Measurements from ENCODE around the gene RRBP1. TPM values are rescaled to one million over a fixed set of nuclear protein-coding genes. Genes with fewer than 3 reads are reported as not detected.
A peak's percentile ranks its signal among the peaks of the same experiment; 100 is the strongest.

The RRBP1 gene
- total RNA-seq, 2 donors from 2014 or later = 113 to 134 TPM

DNA sequence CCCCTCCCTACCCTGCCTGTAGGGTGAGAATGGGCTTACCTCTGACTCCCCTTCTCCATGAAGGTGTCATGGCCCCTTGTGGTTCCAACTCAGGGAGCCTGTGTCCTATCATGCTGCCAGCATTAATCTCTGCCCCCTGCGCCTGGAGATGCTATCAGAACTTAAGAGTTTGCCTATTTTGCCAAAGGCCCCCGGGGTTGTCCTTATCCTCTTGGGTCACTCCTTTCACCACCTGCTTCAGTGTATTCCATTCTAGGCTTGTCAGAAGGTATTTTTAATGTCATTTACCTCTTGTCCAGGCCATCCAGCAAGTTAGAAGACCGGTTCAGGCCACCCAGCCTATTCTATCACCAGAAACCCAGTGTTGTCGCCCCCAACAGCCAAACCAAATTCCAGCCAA, 10.5 kb downstream of the RRBP1 start:
- peaks cover 54 to 58% of the 10 kb centered on the region in 2 donors for H3K4me1 Mint-ChIP-seq (ENCODE audit: low read depth in 2 of 2)
- peaks cover 16% of the 10 kb centered on the region for H3K36me3 Mint-ChIP-seq
- ATAC-seq = no peak
- no peak for DNase-seq (ENCODE audit: low spot score)
- no peak overlapping the region for H3K27ac Mint-ChIP-seq
- no peaks in the 10 kb centered on the region for H3K9me3 Mint-ChIP-seq
- H3K4me3 Mint-ChIP-seq = no peak overlapping the region
- no peaks in the 10 kb centered on the region for H3K27me3 Mint-ChIP-seq

DNA sequence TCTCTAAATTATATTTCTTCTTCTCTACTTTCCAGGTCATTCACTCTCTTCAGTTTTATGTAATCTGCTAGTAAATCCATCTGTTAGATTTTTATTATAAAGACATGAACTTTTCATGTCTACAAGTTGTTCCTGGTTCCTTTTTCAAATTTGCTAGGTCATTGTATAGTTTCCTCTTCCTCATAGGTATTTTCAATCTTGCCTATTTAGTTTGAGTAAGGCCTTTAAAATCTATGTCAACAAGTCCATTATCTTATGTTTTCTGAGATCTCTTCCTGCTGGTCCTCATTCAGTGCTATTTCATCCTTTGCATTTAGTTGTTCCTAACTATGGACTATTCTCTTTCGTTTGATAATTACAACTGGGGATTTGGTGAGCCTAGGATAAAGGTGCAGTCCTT, 11.0 kb downstream of the RRBP1 start:
- DNase-seq (ENCODE audit: low spot score) = no peak
- Mint-ChIP-seq H3K36me3 (peaks cover 16% of the 10 kb centered on the region), H3K27ac (no peak overlapping the region), H3K27me3 (no peaks in the 10 kb centered on the region), H3K4me3 (no peak overlapping the region), H3K4me1 (ENCODE audit: low read depth in 2 of 2) (peaks cover 58 to 61% of the 10 kb centered on the region in 2 donors), H3K9me3 (no peaks in the 10 kb centered on the region)
- ATAC-seq = no peak

DNA sequence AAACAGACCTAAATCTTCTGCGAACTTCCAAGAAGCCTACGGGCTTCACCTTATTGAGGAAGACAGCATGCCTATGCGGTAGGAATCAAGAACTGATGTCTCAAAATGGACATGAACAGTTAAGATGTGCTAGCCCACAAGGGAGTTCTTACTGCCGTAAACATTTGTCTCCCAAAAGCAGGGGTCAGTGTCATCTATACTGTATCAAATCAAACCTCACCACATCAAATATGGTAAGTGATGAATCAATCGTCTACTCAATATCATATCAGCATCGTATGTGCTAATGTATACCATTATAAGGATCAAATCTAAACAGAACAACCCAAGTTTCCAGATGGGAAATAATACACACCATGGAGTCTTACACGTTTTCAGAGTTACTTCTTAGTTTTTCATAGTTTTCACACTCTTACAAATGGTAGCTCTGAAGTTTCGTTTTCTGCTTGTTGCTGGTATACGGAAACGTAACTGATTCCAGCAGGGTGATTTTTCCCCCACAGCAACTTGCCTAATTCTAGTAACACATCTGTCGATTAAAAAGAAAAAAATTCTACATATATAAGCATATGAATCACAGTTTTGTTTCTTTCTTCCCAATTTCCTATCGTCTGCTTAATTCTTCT, 12.6 kb downstream of the RRBP1 start:
- H3K36me3 Mint-ChIP-seq = peaks cover 16% of the 10 kb centered on the region
- H3K27ac Mint-ChIP-seq = no peak overlapping the region
- no peaks in the 10 kb centered on the region for H3K9me3 Mint-ChIP-seq
- DNase-seq (ENCODE audit: low spot score) (no peak), ATAC-seq (no peak)
- H3K27me3 Mint-ChIP-seq = no peaks in the 10 kb centered on the region
- no peak overlapping the region for H3K4me3 Mint-ChIP-seq
- H3K4me1 Mint-ChIP-seq (ENCODE audit: low read depth in 2 of 2) = peaks cover 56 to 68% of the 10 kb centered on the region in 2 donors

DNA sequence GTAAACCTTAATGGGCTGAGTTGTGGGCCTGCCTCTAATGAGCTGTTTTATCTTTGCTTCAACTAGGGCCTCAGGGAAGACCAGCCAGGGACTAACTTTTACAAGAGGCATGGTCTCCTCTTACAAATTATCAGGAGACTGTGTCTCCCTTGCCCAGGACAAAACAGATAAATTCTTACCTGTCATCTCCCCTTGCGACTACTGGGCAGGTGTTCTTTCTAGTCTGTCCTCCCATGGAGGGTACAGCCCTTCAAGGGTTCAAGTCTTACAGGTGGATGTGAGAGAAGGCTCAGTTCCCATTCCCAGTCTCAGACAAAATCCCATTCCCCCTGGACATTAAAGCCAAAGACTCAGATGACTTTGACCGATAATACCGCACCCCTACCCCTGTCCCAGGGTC, 13.6 kb downstream of the RRBP1 start:
- H3K27me3 Mint-ChIP-seq = no peaks in the 10 kb centered on the region
- H3K36me3 Mint-ChIP-seq = peaks cover 16% of the 10 kb centered on the region
- no peak for DNase-seq (ENCODE audit: low spot score)
- no peaks in the 10 kb centered on the region for H3K9me3 Mint-ChIP-seq
- peaks cover 60 to 74% of the 10 kb centered on the region in 2 donors for H3K4me1 Mint-ChIP-seq (ENCODE audit: low read depth in 2 of 2)
- ATAC-seq = no peak
- peak overlapping the region in 1 of 2 donors; percentile 62 for H3K27ac Mint-ChIP-seq
- H3K4me3 Mint-ChIP-seq = no peak overlapping the region

DNA sequence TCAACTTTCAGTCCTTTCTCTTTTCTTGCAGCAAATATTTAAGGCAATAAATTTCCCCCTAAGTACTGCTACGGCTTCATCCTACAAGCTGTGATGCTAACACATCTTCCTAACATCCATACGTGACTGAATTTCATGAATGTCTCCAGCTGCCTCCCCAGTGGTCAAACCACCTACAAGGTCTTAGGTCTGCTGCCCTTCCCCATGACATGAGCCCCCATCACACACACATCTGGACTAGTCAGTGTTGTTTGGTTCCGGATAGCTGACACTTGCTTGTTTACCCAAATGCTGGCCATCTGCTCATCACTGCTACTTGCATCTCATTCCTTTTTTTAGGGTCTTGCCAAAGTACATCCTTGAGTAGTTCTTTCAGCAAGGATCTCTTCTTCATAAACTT, 14.6 kb downstream of the RRBP1 start:
- no peak for ATAC-seq
- H3K4me3 Mint-ChIP-seq = no peak overlapping the region

DNA sequence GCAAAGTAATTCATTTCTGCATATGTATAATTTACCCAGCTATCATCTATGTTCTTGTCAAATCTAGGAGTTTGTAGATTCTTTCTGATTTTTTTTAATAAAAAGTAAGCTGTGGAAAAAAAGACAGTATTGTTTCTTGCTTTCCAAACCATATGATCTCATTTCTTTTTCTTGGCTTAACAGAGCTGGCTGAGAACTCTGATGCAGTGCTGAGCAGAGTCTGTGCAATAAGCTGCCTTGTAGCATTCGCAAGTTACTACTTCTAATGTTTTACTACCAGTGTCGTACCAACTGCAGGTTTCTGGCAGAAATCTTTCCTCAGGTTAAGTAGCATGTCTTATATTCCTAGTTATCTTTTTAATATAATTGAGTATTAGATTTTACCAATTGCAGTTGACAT, 15.6 kb downstream of the RRBP1 start:
- no peak for DNase-seq (ENCODE audit: low spot score)
- Mint-ChIP-seq H3K4me3 (no peak overlapping the region), H3K4me1 (ENCODE audit: low read depth in 2 of 2) (peaks cover 70 to 84% of the 10 kb centered on the region in 2 donors), H3K9me3 (no peaks in the 10 kb centered on the region), H3K36me3 (peaks cover 16% of the 10 kb centered on the region), H3K27me3 (no peaks in the 10 kb centered on the region), H3K27ac (peak overlapping the region; percentile 93 to 96)
- ATAC-seq = no peak

More for the DNA sequence above, 14.6 kb downstream of the RRBP1 start:
- Mint-ChIP-seq H3K27me3 (no peaks in the 10 kb centered on the region), H3K27ac (peak overlapping the region; percentile 16 to 62), H3K36me3 (peaks cover 16% of the 10 kb centered on the region), H3K9me3 (no peaks in the 10 kb centered on the region), H3K4me1 (ENCODE audit: low read depth in 2 of 2) (peaks cover 64 to 77% of the 10 kb centered on the region in 2 donors)
- no peak for DNase-seq (ENCODE audit: low spot score)

DNA sequence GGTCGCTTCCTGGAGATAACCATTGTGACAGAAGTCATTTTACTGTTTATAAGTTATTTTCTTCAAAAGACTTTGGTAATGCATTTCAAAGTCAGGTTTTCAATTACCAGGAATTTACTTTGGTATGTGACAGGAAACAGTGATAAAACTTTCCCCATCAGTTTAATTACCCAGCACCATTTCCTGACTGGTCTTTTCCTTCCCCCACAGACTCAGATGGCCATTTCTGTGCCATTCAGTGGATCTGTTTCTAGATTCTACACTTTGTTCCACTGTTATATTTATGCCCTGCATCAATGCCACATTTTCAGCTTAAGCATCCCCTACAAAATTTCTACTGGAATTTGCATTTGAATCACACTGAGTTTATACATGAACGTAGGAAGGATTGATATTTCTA, 16.3 kb downstream of the RRBP1 start:
- peaks cover 68 to 84% of the 10 kb centered on the region in 2 donors for H3K4me1 Mint-ChIP-seq (ENCODE audit: low read depth in 2 of 2)
- no peak for DNase-seq (ENCODE audit: low spot score)
- ATAC-seq = no peak
- no peaks in the 10 kb centered on the region for H3K9me3 Mint-ChIP-seq
- peaks cover 12% of the 10 kb centered on the region for H3K36me3 Mint-ChIP-seq
- H3K27me3 Mint-ChIP-seq = no peaks in the 10 kb centered on the region
- peak overlapping the region; percentile 61 for H3K4me3 Mint-ChIP-seq
- H3K27ac Mint-ChIP-seq = peak overlapping the region; percentile 93 to 96

DNA sequence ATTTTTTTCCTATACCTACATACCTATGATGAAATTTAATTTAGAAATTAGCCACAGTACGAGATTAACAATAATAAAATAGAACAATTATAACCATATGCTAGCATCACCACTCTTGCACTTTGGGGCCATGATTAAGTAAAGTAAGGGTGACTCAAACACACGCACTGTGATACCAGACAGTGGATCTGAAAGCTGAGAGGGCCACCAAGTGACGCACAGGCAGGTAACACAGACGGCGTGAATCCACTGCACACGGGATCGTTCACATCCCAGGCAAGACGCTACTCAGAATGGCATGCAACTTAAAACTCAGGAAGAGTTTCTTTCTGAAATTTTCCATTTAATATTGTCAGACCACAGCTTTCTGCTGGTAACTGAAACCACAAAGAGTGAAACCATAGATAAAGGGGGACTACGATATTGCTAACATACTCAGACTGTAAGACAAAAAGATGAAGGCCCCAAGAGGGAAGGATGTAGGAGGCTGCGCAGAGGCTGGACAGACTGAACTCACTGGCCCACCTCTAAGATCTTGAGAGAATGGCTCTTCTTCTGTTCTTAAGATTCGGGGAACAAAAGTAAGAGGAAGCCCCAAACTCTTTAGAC, 17.9 kb downstream of the RRBP1 start:
- no peaks in the 10 kb centered on the region for H3K9me3 Mint-ChIP-seq
- DNase-seq (ENCODE audit: low spot score) (no peak), ATAC-seq (peak; percentile 61 to 68)
- peaks cover 18% of the 10 kb centered on the region for H3K36me3 Mint-ChIP-seq
- H3K27ac Mint-ChIP-seq = peak overlapping the region; percentile 93 to 96
- H3K4me1 Mint-ChIP-seq (ENCODE audit: low read depth in 2 of 2) = peaks cover 72 to 88% of the 10 kb centered on the region in 2 donors
- H3K4me3 Mint-ChIP-seq = peak overlapping the region; percentile 80
- no peaks in the 10 kb centered on the region for H3K27me3 Mint-ChIP-seq

DNA sequence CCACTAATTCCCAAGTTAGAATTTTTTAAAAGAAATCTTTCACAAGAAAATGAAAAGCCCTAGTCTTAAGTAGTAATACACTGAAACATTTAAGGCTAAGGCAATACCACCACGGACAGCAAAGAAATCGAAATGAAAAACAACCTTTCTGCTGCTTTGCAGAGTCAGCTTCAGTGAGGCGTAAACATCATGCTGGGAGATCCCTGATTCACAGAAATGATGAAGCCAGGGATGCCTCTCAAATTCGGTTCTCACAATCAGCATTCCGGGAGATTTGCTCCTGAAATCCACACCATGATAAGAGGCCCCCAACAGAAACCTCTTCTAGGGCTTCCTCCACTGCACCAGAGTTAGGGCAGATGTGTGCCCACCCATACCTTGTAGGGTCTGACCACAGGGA, 18.6 kb downstream of the RRBP1 start:
- peaks cover 23% of the 10 kb centered on the region for H3K36me3 Mint-ChIP-seq
- H3K9me3 Mint-ChIP-seq = peaks cover 3% of the 10 kb centered on the region
- H3K4me1 Mint-ChIP-seq (ENCODE audit: low read depth in 2 of 2) = peaks cover 72 to 88% of the 10 kb centered on the region in 2 donors
- DNase-seq (ENCODE audit: low spot score) (no peak), ATAC-seq (no peak)
- peak overlapping the region; percentile 93 to 96 for H3K27ac Mint-ChIP-seq
- H3K27me3 Mint-ChIP-seq = no peaks in the 10 kb centered on the region
- H3K4me3 Mint-ChIP-seq = peak overlapping the region; percentile 80

DNA sequence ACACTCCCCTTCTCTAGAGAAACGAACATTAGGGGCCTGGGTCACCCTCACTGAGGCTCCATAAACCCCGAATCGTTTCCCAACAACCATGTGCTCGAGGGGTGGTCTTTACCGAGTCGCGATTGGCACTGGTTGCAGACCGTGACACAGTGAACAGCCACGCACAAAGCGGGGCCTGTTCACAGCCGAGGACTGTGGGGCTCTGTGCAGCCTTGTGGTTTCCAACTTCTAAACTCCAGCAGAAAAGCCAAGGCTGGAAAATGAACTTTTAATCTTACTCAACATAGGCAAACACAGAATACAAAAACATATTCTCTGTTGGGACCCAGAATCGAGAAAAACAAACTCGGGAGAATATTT, 19.0 kb downstream of the RRBP1 start:
- ATAC-seq (no peak), DNase-seq (ENCODE audit: low spot score) (no peak)
- Mint-ChIP-seq H3K9me3 (peaks cover 3% of the 10 kb centered on the region), H3K36me3 (peaks cover 27% of the 10 kb centered on the region), H3K27ac (peak overlapping the region; percentile 93 to 96), H3K27me3 (no peaks in the 10 kb centered on the region), H3K4me1 (ENCODE audit: low read depth in 2 of 2) (peaks cover 69 to 87% of the 10 kb centered on the region in 2 donors), H3K4me3 (peak overlapping the region; percentile 80)

DNA sequence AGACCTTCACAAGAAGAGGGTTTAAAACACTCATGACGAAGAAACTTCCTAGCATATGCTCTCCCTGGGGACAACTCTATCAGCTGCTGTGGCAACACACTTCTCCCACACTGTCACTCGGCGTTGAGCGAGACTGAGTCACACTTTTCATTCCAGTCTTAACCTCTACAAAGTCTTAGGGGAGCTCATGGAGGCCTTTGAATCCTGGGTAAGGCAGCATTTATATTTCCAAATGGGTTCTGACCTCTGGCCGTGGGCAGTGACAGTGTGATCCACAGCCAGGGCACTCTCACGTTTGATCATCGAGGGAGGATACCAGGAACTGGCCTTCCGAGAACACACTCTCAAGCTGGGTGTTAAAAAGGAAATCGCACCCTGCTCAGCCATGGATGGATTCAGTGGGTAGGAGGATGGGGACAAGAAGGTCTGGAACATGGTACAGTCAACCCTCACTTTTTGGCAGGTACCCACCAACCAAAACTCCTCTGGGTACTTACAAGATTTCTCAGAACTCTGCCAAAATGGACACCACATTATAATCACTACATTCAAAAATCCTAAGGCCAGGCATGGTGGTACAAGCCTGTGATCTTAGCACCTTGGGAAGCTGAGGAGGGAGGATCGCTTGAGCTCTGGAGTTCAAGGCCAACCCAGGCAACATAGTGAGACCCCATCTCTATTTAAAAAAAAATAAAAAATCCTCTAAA, 19.6 kb downstream of the RRBP1 start:
- H3K4me3 Mint-ChIP-seq = peak overlapping the region; percentile 83
- H3K4me1 Mint-ChIP-seq (ENCODE audit: low read depth in 2 of 2) = peaks cover 71 to 84% of the 10 kb centered on the region in 2 donors
- peak overlapping the region; percentile 93 to 96 for H3K27ac Mint-ChIP-seq
- DNase-seq (ENCODE audit: low spot score) (peak; percentile 74), ATAC-seq (peak; percentile 83 to 84)
- peaks cover 28% of the 10 kb centered on the region for H3K36me3 Mint-ChIP-seq
- H3K9me3 Mint-ChIP-seq = peaks cover 3% of the 10 kb centered on the region
- no peaks in the 10 kb centered on the region for H3K27me3 Mint-ChIP-seq

DNA sequence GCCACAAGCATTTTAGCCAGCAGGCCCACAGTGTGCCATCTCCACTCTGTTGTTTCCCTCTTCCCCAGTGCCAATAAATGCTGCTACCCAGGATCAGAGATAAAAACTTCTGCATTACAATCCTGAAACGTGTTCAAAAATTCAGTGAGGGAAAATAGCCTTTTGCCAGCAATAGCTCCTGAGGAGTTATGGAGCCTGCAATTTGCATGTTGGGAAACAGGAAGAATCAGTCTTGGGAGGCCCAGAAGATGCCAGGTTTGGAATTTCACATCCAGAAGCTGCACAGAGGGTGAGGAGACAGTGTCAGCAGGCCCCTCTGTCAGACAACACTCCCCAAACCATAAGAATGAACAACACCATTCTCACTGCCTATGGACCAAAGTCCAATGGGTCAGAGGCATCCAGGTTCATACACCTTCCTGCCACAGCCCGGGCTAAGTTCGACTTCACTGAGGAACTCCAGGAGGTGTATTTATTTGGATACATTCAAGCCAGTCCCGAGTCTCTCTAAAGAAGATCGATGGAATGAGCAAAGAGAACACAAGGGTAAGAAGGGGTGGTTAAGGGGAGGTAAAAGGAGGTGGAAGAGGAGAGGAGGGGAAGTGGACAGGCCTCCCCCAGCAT, 20.8 kb downstream of the RRBP1 start:
- Mint-ChIP-seq H3K27ac (peak overlapping the region; percentile 93 to 96), H3K36me3 (peaks cover 38% of the 10 kb centered on the region), H3K27me3 (no peaks in the 10 kb centered on the region), H3K4me1 (ENCODE audit: low read depth in 2 of 2) (peaks cover 76 to 84% of the 10 kb centered on the region in 2 donors), H3K9me3 (peaks cover 3% of the 10 kb centered on the region), H3K4me3 (peak overlapping the region; percentile 83)
- peak; percentile 13 for DNase-seq (ENCODE audit: low spot score)
- ATAC-seq = no peak

DNA sequence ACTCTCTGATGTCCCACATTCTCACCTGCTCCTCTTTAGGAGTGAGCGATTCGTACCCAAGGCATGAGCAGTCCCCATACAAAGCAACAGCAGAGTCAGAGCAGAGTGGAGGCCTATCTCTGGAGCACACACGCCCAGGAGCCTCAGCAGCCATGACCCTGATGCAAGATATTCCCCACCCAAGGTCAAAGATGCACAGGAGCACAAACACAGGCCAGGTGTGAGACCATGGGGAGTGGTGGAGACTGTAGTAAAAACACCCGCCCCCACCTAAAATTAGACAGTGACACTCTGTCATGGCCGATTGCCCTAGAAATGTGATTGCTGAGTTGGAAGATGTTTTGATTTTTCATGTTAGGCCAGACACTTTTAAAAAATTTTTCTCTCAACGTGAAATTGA, 21.4 kb downstream of the RRBP1 start:
- Mint-ChIP-seq H3K4me3 (no peak overlapping the region), H3K27ac (peak overlapping the region; percentile 93 to 96), H3K4me1 (ENCODE audit: low read depth in 2 of 2) (peaks cover 72 to 81% of the 10 kb centered on the region in 2 donors), H3K27me3 (no peaks in the 10 kb centered on the region), H3K9me3 (peaks cover 3% of the 10 kb centered on the region), H3K36me3 (peaks cover 39% of the 10 kb centered on the region)
- no peak for ATAC-seq
- DNase-seq (ENCODE audit: low spot score) = no peak

DNA sequence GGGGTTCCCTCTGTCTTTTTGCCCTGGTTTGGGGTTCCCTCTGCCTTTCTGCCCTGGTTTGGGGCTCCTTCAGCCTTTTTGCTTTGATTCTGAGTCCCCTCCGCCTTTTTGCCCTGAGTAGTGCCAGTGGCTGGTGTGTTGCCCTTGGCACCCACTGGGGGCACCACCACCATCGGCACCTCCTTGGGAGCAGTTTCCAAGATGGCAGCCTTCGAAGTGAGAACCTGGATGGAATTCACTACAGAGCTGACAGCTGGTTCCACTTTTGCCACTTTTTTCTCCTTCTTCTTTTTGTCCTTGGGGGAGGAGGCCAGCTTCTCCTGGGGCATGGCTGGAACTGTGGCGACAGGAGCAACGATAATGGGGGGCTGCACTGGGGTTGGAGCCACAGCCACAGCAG, 22.2 kb downstream of the RRBP1 start:
- H3K4me1 Mint-ChIP-seq (ENCODE audit: low read depth in 2 of 2) = peaks cover 66 to 72% of the 10 kb centered on the region in 2 donors
- no peak overlapping the region for H3K4me3 Mint-ChIP-seq
- H3K9me3 Mint-ChIP-seq = peaks cover 3% of the 10 kb centered on the region
- H3K36me3 Mint-ChIP-seq = peaks cover 39% of the 10 kb centered on the region
- H3K27ac Mint-ChIP-seq = peak overlapping the region; percentile 93 to 96
- ATAC-seq (no peak), DNase-seq (ENCODE audit: low spot score) (no peak)
- no peaks in the 10 kb centered on the region for H3K27me3 Mint-ChIP-seq
